Kidney epithelial cell (primary cell): ENCODE measurements around the gene ZMAT2. TPM values are rescaled to one million over a fixed set of nuclear protein-coding genes. Genes with fewer than 3 reads are reported as not detected.

ENCODE experiments used
- DNase-seq: peaks from one replicate; pipeline ENCODE4 v3.0.0-alpha.2; 2010; ENCODE audit warnings: low read depth
- H3K27me3 ChIP-seq: 2 replicates; pipeline ENCODE4 v1.6.0; 2011; ENCODE audit warnings: low read length; ENCODE audit not compliant: control insufficient read depth, insufficient read depth
- H3K36me3 ChIP-seq: 2 replicates; pipeline ENCODE4 v1.5.1; 2011; ENCODE audit warnings: low read length; ENCODE audit not compliant: control insufficient read depth, insufficient read depth
- H3K4me3 ChIP-seq: 2 replicates; pipeline ENCODE4 v1.5.1; 2011; ENCODE audit warnings: low read depth, mild to moderate bottlenecking, control low read depth, low read length
- CTCF ChIP-seq: IDR thresholded peaks from 2 replicates; pipeline ENCODE4 v1.5.1; 2011; ENCODE audit warnings: mild to moderate bottlenecking, moderate library complexity, low read length, control low read depth, inconsistent platforms; ENCODE audit not compliant: insufficient read depth, poor library complexity, severe bottlenecking
- total RNA-seq: library from RNA; depleted of rRNA; stranded (reverse); fragments of >200 nt; gene quantifications from 2 replicates; pipeline ENCODE4 v1.2.3, GENCODE V29; 2015

The ZMAT2 gene
- total RNA-seq, 1 donor from 2014 or later = 42.4 TPM

- Histone ChIP-seq H3K4me3 (no peak overlapping the region), H3K27me3 (no peaks in the 10 kb centered on the region), H3K36me3 (no peaks in the 10 kb centered on the region)
- no peak for DNase-seq
- TF ChIP-seq CTCF = no peak
Measured at GRCh38 chr5:140741967-140742366, 41.7 kb downstream of the ZMAT2 start.

DNA sequence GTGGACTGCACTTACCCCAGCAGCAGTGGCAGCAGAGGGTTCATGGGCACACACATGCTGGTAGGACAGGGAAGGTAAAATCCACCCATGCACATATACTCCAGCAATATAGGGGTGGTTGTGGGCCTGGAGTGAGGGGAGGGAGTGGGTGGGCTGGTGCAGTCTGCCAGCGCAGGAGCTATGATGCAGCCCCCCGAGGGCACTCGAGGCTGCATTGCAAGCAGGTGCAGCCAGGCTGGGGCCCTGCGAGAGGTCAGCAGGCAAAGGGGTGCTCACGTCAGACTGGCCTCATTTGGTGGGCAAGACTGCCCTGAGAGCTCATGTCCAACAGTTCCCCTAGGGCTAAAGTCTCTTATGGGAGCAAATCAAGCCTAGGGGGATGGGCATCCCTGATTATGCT lies 53.3 kb downstream of the ZMAT2 start:
- H3K36me3 ChIP-seq = no peaks in the 10 kb centered on the region
- no peak for TF ChIP-seq CTCF
- H3K27me3 ChIP-seq = no peaks in the 10 kb centered on the region
- no peak overlapping the region for H3K4me3 ChIP-seq
- DNase-seq = no peak

Other genes with a start within 250 kb of the ZMAT2 start
- 6.4 and 13.3 TPM in 2 replicates for gene EIF4EBP3, start 152.8 kb upstream of the ZMAT2 start, total RNA-seq
- 42.1 and 45.5 TPM in 2 replicates for gene SRA1, start 143.0 kb upstream of the ZMAT2 start, total RNA-seq
- gene APBB3, start 135.8 kb upstream of the ZMAT2 start, total RNA-seq = 9.6 and 13.3 TPM in 2 replicates
- gene SLC35A4, start 135.6 kb upstream of the ZMAT2 start, total RNA-seq = 55.9 and 60.5 TPM in 2 replicates
- gene CD14, start 67.3 kb upstream of the ZMAT2 start, total RNA-seq = 0.29 and 1.9 TPM in 2 replicates
- gene TMCO6, start 61.0 kb upstream of the ZMAT2 start, total RNA-seq = 35.6 and 66.8 TPM in 2 replicates
- gene NDUFA2, start 52.8 kb upstream of the ZMAT2 start, total RNA-seq = 46.4 and 51.2 TPM in 2 replicates
- gene IK, start 52.6 kb upstream of the ZMAT2 start, total RNA-seq = 107 and 111 TPM in 2 replicates
- 20.1 and 22.5 TPM in 2 replicates for gene WDR55, start 35.5 kb upstream of the ZMAT2 start, total RNA-seq
- gene DND1, start 26.9 kb upstream of the ZMAT2 start, total RNA-seq = 0.34 and 1.0 TPM in 2 replicates
- 80.6 and 97.1 TPM in 2 replicates for gene HARS1, start 9.1 kb upstream of the ZMAT2 start, total RNA-seq
- 31.6 and 33.9 TPM in 2 replicates for gene HARS2, start 9.0 kb upstream of the ZMAT2 start, total RNA-seq
- not detected in 2 replicates for gene PCDHA1, start 85.7 kb downstream of the ZMAT2 start, total RNA-seq
- gene PCDHA2, start 94.4 kb downstream of the ZMAT2 start, total RNA-seq = not detected in 2 replicates
- gene PCDHA3, start 100.6 kb downstream of the ZMAT2 start, total RNA-seq = 0.07 and 0.25 TPM in 2 replicates
- 0.27 and 1.2 TPM in 2 replicates for gene PCDHA4, start 106.6 kb downstream of the ZMAT2 start, total RNA-seq
- not detected in 2 replicates for gene PCDHA5, start 121.2 kb downstream of the ZMAT2 start, total RNA-seq
- 0.21 and 0.27 TPM in 2 replicates for gene PCDHA6, start 127.5 kb downstream of the ZMAT2 start, total RNA-seq
- 0.07 and 0.25 TPM in 2 replicates for gene PCDHA7, start 133.8 kb downstream of the ZMAT2 start, total RNA-seq
- gene PCDHA8, start 140.7 kb downstream of the ZMAT2 start, total RNA-seq = under 0.01 TPM in 1 of 2 replicates, not detected in the other
- gene PCDHA9, start 147.9 kb downstream of the ZMAT2 start, total RNA-seq = under 0.01 TPM in 2 replicates
- gene PCDHA10, start 155.4 kb downstream of the ZMAT2 start, total RNA-seq = 0.33 and 0.68 TPM in 2 replicates
- 0.48 and 1.2 TPM in 2 replicates for gene PCDHA11, start 168.5 kb downstream of the ZMAT2 start, total RNA-seq
- 0.08 and 0.96 TPM in 2 replicates for gene PCDHA12, start 174.9 kb downstream of the ZMAT2 start, total RNA-seq
- gene PCDHA13, start 181.7 kb downstream of the ZMAT2 start, total RNA-seq = 0.21 TPM in 1 of 2 replicates, not detected in the other
- gene PCDHAC1, start 225.9 kb downstream of the ZMAT2 start, total RNA-seq = 0.07 and 0.17 TPM in 2 replicates